ENCODE results near the gene ZSCAN5A.
"Not testable (repeated sequence)": the region's sequence is repeated elsewhere in the genome, so short reads cannot be mapped to it uniquely, and the experiment has no call there.

Gene ZSCAN5A

GRCh38 chr19:56191711-56192110, 122.9 kb downstream of the ZSCAN5A start:
- in situ Hi-C loops (cut with HindIII; ENCODE audit: low sequenced_read_pairs) = no loop called here
- DNase-seq (ENCODE audit: low read depth, low spot score) = no peak
- TF ChIP-seq CTCF (IDR thresholded peaks at IDR 0.05; ENCODE audit: low read depth, low read length) = no peak
- no peak overlapping the region for H3K4me3 ChIP-seq (ENCODE audit: low read depth, low read length)

GRCh38 chr19:56191115-56191514, 123.5 kb downstream of the ZSCAN5A start:
- no peak for DNase-seq (ENCODE audit: low read depth, low spot score)
- no peak overlapping the region for H3K4me3 ChIP-seq (ENCODE audit: low read depth, low read length)
- in situ Hi-C loops (cut with HindIII; ENCODE audit: low sequenced_read_pairs) = no loop called here
- TF ChIP-seq CTCF (IDR thresholded peaks at IDR 0.05; ENCODE audit: low read depth, low read length) = no peak

- in situ Hi-C loops (cut with HindIII; ENCODE audit: low sequenced_read_pairs) = no loop called here
- no peak overlapping the region for H3K4me3 ChIP-seq (ENCODE audit: low read depth, low read length)
- no peak for TF ChIP-seq CTCF (IDR thresholded peaks at IDR 0.05; ENCODE audit: low read depth, low read length)
Measured at GRCh38 chr19:56189785-56190184, 124.9 kb downstream of the ZSCAN5A start.

GRCh38 chr19:56177564-56178243, 136.9 kb downstream of the ZSCAN5A start:
- H3K4me3 ChIP-seq (ENCODE audit: low read depth, low read length) = no peak overlapping the region
- in situ Hi-C loops (cut with HindIII; ENCODE audit: low sequenced_read_pairs) = no loop called here
- DNase-seq (ENCODE audit: low read depth, low spot score) = no peak
- TF ChIP-seq CTCF (IDR thresholded peaks at IDR 0.05; ENCODE audit: low read depth, low read length) = no peak

More at GRCh38 chr19:56189785-56190184, 124.9 kb downstream of the ZSCAN5A start:
- no peak for DNase-seq (ENCODE audit: low read depth, low spot score)

- H3K4me3 ChIP-seq (ENCODE audit: low read depth, low read length) = no peak overlapping the region
- TF ChIP-seq CTCF (IDR thresholded peaks at IDR 0.05; ENCODE audit: low read depth, low read length) = no peak
- no peak for DNase-seq (ENCODE audit: low read depth, low spot score)
- in situ Hi-C loops (cut with HindIII; ENCODE audit: low sequenced_read_pairs) = no loop called here
Measured at GRCh38 chr19:56176881-56177280, 137.8 kb downstream of the ZSCAN5A start.

- in situ Hi-C loops (cut with HindIII; ENCODE audit: low sequenced_read_pairs); DNase-seq (ENCODE audit: low read depth, low spot score); H3K4me3 ChIP-seq (ENCODE audit: low read depth, low read length): not testable (repeated sequence)
Measured at GRCh38 chr19:56176310-56176709, 138.3 kb downstream of the ZSCAN5A start.

GRCh38 chr19:56175861-56176307, 138.8 kb downstream of the ZSCAN5A start, which contains the start of gene GALP:
Gene GALP (plus strand): TSS chr19:56176008. CDS start chr19:56177109, 1,101 bp downstream.
- DNase-seq (ENCODE audit: low read depth, low spot score); H3K4me3 ChIP-seq (ENCODE audit: low read depth, low read length); in situ Hi-C loops (cut with HindIII; ENCODE audit: low sequenced_read_pairs): not testable (repeated sequence)

Measured in astrocyte of the spinal cord (primary cell).